Subcutaneous preadipocyte (primary cell): ENCODE results near the gene PCYOX1L. TPM values are rescaled to one million over a fixed set of nuclear protein-coding genes. Genes with fewer than 3 reads are reported as not detected.

Source experiments
- total RNA-seq: library from RNA; depleted of rRNA; stranded (reverse); fragments of >200 nt; gene quantifications from 2 replicates; pipeline ENCODE4 v1.2.3, GENCODE V29; 2012

PCYOX1L gene
- total RNA-seq, result 5.9 and 8.2 TPM in 2 replicates

DNA sequence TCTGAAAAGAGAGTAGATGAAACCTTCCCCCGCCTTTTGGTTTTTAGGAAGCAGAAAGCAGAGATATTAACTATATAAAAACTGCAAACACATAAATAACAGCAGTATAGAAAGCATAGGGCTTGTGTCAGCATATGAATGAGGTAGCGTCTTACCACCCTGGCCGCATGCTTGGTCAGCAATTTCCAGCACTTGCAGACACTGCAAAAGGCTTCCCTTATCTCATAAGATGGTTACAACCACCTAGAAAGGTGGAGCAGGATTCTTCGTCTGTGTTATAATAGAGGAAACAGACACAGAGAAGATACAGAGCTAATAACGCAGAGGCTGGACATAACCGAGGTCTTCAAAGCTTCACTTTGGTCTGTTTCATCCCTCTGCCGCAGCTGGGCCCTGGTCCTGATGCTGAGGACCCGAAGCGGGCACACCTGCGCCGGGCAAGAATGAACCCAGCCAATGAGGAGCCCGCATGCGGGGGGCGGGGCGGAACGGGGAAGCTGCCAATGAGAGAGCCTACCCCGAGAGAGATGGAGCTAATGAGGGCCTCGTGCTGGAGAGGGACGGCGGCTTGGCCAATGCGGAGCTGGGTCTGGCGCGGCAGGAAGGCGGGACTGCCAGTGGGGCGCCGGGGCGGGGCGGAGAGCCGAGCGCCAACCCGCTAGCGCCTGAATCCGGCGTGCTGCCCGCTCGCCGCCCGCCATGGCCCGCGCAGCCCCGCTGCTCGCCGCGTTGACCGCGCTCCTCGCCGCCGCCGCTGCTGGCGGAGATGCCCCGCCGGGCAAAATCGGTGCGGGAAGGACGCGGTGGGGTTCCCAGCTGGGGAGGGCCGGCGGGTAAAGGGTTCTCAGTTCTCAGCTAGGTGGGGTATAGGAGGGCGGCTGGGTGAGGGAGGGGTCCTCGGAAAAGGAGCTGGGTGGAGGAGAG, at the start of gene PCYOX1L:
PCYOX1L (plus strand) TSS at position 677 of the 924 bp plus-strand sequence; CDS start at position 700, 23 bp downstream.

GRCh38 chr5:149345147-149345891, 12.5 kb upstream of the PCYOX1L start, which contains the start of gene GRPEL2:
GRPEL2 (plus strand) TSS chr5:149345499; CDS start chr5:149345540, 41 bp downstream.

DNA sequence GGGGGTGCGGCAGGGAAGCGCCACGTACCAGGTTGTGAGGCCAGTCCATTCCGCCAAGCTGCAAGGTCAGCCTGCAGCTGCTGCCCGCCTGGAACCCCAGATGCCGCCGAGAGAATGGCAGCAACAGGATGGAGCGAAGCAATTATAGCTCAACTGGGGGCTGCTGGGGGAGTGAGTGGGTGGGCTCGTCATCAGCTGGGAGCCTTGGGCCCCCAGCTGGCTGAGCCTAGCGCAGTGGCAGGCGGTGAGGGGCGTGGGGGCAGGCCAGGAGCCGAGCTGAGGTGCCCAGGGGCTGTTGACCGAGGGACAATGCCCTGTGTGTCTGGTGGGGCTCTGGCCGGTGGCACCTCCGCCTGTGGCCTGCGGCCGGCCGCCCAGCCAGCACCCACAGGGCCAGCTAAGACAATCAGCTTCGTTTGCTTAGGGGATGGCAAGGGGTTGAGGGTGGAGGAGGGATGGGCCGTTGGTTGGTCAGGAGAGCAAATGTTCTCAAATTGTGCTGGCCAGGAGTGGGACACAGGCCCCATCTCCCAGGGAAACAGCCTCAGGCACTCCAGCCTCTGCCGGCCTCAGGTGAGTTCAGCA, 21.4 kb downstream of the PCYOX1L start, which contains the start of gene IL17B:
IL17B (minus strand) TSS at position 116 of the 585 bp plus-strand sequence; CDS start at position 49, 67 bp downstream.

Other genes with a start within 250 kb of the PCYOX1L start
- gene ABLIM3, start 216.6 kb upstream of the PCYOX1L start, total RNA-seq, result 68.8 and 86.3 TPM in 2 replicates
- 8.2 and 16.2 TPM in 2 replicates for gene AFAP1L1, start 86.2 kb upstream of the PCYOX1L start, total RNA-seq
- gene GRPEL2, start 12.5 kb upstream of the PCYOX1L start, total RNA-seq, result 15.1 and 24.0 TPM in 2 replicates
- not detected in 2 replicates for gene IL17B, start 21.2 kb downstream of the PCYOX1L start, total RNA-seq
- gene CSNK1A1, start 193.4 kb downstream of the PCYOX1L start, total RNA-seq, result 306 and 337 TPM in 2 replicates
- gene ARHGEF37, start 223.5 kb downstream of the PCYOX1L start, total RNA-seq, result not detected in 2 replicates